Measurements from ENCODE around the gene CMTM5. TPM values are rescaled to one million over a fixed set of nuclear protein-coding genes. Genes with fewer than 3 reads are reported as not detected.
"Not testable (repeated sequence)": the region's sequence is repeated elsewhere in the genome, so short reads cannot be mapped to it uniquely, and the experiment has no call there.

CMTM5 gene
- total RNA-seq, 2 donors from 2014 or later = 0.57 to 0.74 TPM

GRCh38 chr14:23375527-23376251 is 1.2 kb upstream of the CMTM5 start:
- peak; percentile 60 for DNase-seq (ENCODE audit: low spot score)
- intact Hi-C loops (cut with DNase I) = loop anchor here in 1 of 2 donors (5.0 kb wide), 1 partner anchor 43 kb away; no protein-coding TSS in a partner anchor

GRCh38 chr14:23377198-23377550 is 328 bp downstream of the CMTM5 start:
- no peak for DNase-seq (ENCODE audit: low spot score)
- intact Hi-C loops (cut with DNase I) = loop anchor here in 1 of 2 donors (5.0 kb wide), 1 partner anchor 45 kb away; no protein-coding TSS in a partner anchor

- no peak for DNase-seq (ENCODE audit: low spot score)
- intact Hi-C loops (cut with DNase I) = loop anchor here in 1 of 2 donors (5.0 kb wide), 1 partner anchor 46 kb away; no protein-coding TSS in a partner anchor
Observed at GRCh38 chr14:23377573-23378563, 1.0 kb downstream of the CMTM5 start.

GRCh38 chr14:23378612-23379220 is 1.9 kb downstream of the CMTM5 start:
- no peak for DNase-seq (ENCODE audit: low spot score)
- intact Hi-C loops (cut with DNase I) = loop anchor here in 1 of 2 donors (5.0 kb wide), 1 partner anchor 46 kb away; no protein-coding TSS in a partner anchor

- intact Hi-C loops (cut with DNase I) = loop anchor here (2.0 to 5.0 kb wide), 2 partner anchors 47 to 51 kb away; no protein-coding TSS in a partner anchor
Observed at GRCh38 chr14:23379366-23380196, 2.7 kb downstream of the CMTM5 start.

GRCh38 chr14:23380197-23380914 is 3.5 kb downstream of the CMTM5 start:
- intact Hi-C loops (cut with DNase I) = loop anchor here in 1 of 2 donors (2.0 kb wide), 1 partner anchor 52 kb away; no protein-coding TSS in a partner anchor
- DNase-seq (ENCODE audit: low spot score) = no peak

More at GRCh38 chr14:23379366-23380196, 2.7 kb downstream of the CMTM5 start:
- DNase-seq (ENCODE audit: low spot score) = no peak

GRCh38 chr14:23380976-23381375 is 4.1 kb downstream of the CMTM5 start:
- intact Hi-C loops (cut with DNase I) = loop anchor here in 1 of 2 donors (2.0 kb wide), 1 partner anchor 52 kb away; no protein-coding TSS in a partner anchor
- no peak for DNase-seq (ENCODE audit: low spot score)

- intact Hi-C loops (cut with DNase I) = loop anchor here in 1 of 2 donors (2.0 kb wide), 1 partner anchor 53 kb away; no protein-coding TSS in a partner anchor
- no peak for DNase-seq (ENCODE audit: low spot score)
Observed at GRCh38 chr14:23381871-23382270, 5.0 kb downstream of the CMTM5 start.

GRCh38 chr14:23382276-23382675 is 5.4 kb downstream of the CMTM5 start:
- intact Hi-C loops (cut with DNase I) = no loop called here
- DNase-seq (ENCODE audit: low spot score) = no peak

- intact Hi-C loops (cut with DNase I) = no loop called here
- no peak for DNase-seq (ENCODE audit: low spot score)
Observed at GRCh38 chr14:23382731-23383440, 6.0 kb downstream of the CMTM5 start.

- intact Hi-C loops (cut with DNase I) = no loop called here
Observed at GRCh38 chr14:23384364-23385080, 7.7 kb downstream of the CMTM5 start.

GRCh38 chr14:23385244-23385641 is 8.4 kb downstream of the CMTM5 start:
- intact Hi-C loops (cut with DNase I) = no loop called here
- no peak for DNase-seq (ENCODE audit: low spot score)

More at GRCh38 chr14:23384364-23385080, 7.7 kb downstream of the CMTM5 start:
- no peak for DNase-seq (ENCODE audit: low spot score)

- intact Hi-C loops (cut with DNase I) = no loop called here
- no peak for DNase-seq (ENCODE audit: low spot score)
Observed at GRCh38 chr14:23385642-23386265, 8.9 kb downstream of the CMTM5 start.

GRCh38 chr14:23386266-23386657 is 9.4 kb downstream of the CMTM5 start:
- intact Hi-C loops (cut with DNase I); DNase-seq (ENCODE audit: low spot score): not testable (repeated sequence)

- intact Hi-C loops (cut with DNase I) = no loop called here
- no peak for DNase-seq (ENCODE audit: low spot score)
Observed at GRCh38 chr14:23386999-23387398, 10.2 kb downstream of the CMTM5 start.
